NCI-H1105 (cell line): ENCODE measurements around the gene BNC2.
"Not testable (repeated sequence)": the region's sequence is repeated elsewhere in the genome, so short reads cannot be mapped to it uniquely, and the experiment has no call there.

Experiments
- DNase-seq: peaks from one replicate; lab custom pipeline; 2025; lab: John Stamatoyannopoulos, UW

BNC2 gene

GRCh38 chr9:16501726-16502125 is 368.7 kb downstream of the BNC2 start:
- no peak for DNase-seq

GRCh38 chr9:16501141-16501540 is 369.3 kb downstream of the BNC2 start:
- no peak for DNase-seq

GRCh38 chr9:16500386-16500785 is 370.1 kb downstream of the BNC2 start:
- no peak for DNase-seq

- DNase-seq, result no peak
These were observed 370.6 kb downstream of the BNC2 start for GRCh38 chr9:16499892-16500291.

GRCh38 chr9:16496908-16497307 is 373.6 kb downstream of the BNC2 start:
- no peak for DNase-seq

- DNase-seq, result no peak
These were observed 382.6 kb downstream of the BNC2 start for GRCh38 chr9:16487915-16488314.

- no peak for DNase-seq
These were observed 384.7 kb downstream of the BNC2 start for GRCh38 chr9:16485575-16486321.

- no peak for DNase-seq
These were observed 385.3 kb downstream of the BNC2 start for GRCh38 chr9:16485160-16485559.

- no peak for DNase-seq
These were observed 385.7 kb downstream of the BNC2 start for GRCh38 chr9:16484744-16485143.

GRCh38 chr9:16484180-16484579 is 386.3 kb downstream of the BNC2 start:
- DNase-seq, result no peak

GRCh38 chr9:16482764-16483163 is 387.7 kb downstream of the BNC2 start:
- no peak for DNase-seq

GRCh38 chr9:16480584-16480983 is 389.9 kb downstream of the BNC2 start:
- DNase-seq, result not testable (repeated sequence)

- DNase-seq, result no peak
These were observed 394.5 kb downstream of the BNC2 start for GRCh38 chr9:16475996-16476395.

GRCh38 chr9:16475257-16475656 is 395.2 kb downstream of the BNC2 start:
- peak; percentile 55 for DNase-seq

- DNase-seq, result no peak
These were observed 401.3 kb downstream of the BNC2 start for GRCh38 chr9:16469184-16469583.

- DNase-seq, result no peak
These were observed 408.6 kb downstream of the BNC2 start for GRCh38 chr9:16461851-16462250.

- no peak for DNase-seq
These were observed 409.2 kb downstream of the BNC2 start for GRCh38 chr9:16461137-16461840.

GRCh38 chr9:16460696-16461095 is 409.8 kb downstream of the BNC2 start:
- no peak for DNase-seq

GRCh38 chr9:16459421-16460148 is 410.9 kb downstream of the BNC2 start:
- no peak for DNase-seq

- no peak for DNase-seq
These were observed 411.6 kb downstream of the BNC2 start for GRCh38 chr9:16458696-16459420.

- DNase-seq, result no peak
These were observed 414.6 kb downstream of the BNC2 start for GRCh38 chr9:16455842-16456241.

GRCh38 chr9:16453390-16453789 is 417.1 kb downstream of the BNC2 start:
- no peak for DNase-seq
